H9 (cell line): ENCODE data around the gene ZNF646. TPM values are rescaled to one million over a fixed set of nuclear protein-coding genes. Genes with fewer than 3 reads are reported as not detected.

Source experiments
- DNase-seq: peaks from one replicate; pipeline ENCODE4 v3.0.0-alpha.2; 2017
- H2AFZ ChIP-seq: one replicate; pipeline ENCODE4 v1.6.1; 2013; ENCODE audit warnings: mild to moderate bottlenecking, low read length, control low read depth, moderate library complexity
- H2AK5ac ChIP-seq: 2 replicates; pipeline ENCODE4 v1.6.1; 2013; ENCODE audit warnings: low read length, control low read depth, mixed read lengths; ENCODE audit not compliant: insufficient read length
- H2BK120ac ChIP-seq: one replicate; pipeline ENCODE4 v1.6.1; 2013; ENCODE audit warnings: low read depth, mild to moderate bottlenecking, low read length, control low read depth, inconsistent platforms; ENCODE audit not compliant: poor library complexity, severe bottlenecking
- H2BK12ac ChIP-seq: 2 replicates; pipeline ENCODE4 v1.6.1; 2013; ENCODE audit warnings: low read length, control low read depth, mixed read lengths, low read depth; ENCODE audit not compliant: insufficient read length
- H2BK15ac ChIP-seq: 2 replicates; pipeline ENCODE4 v1.6.1; 2013; ENCODE audit warnings: low read depth, low read length, control low read depth
- H2BK20ac ChIP-seq: one replicate; pipeline ENCODE4 v1.6.1; 2013; ENCODE audit warnings: low read depth, mild to moderate bottlenecking, low read length, control low read depth, inconsistent platforms; ENCODE audit not compliant: poor library complexity, severe bottlenecking
- H2BK5ac ChIP-seq: 2 replicates; pipeline ENCODE4 v1.6.1; 2013; ENCODE audit warnings: low read length, control low read depth, mixed read lengths; ENCODE audit not compliant: insufficient read length
- H3K14ac ChIP-seq: 2 replicates; pipeline ENCODE4 v1.6.1; 2013; ENCODE audit warnings: low read length, control low read depth; ENCODE audit not compliant: insufficient read depth
- H3K18ac ChIP-seq: 2 replicates; pipeline ENCODE4 v1.6.1; 2013; ENCODE audit warnings: low read depth, mild to moderate bottlenecking, mixed read lengths, low read length, control low read depth; ENCODE audit not compliant: insufficient read length
- H3K23ac ChIP-seq: 2 replicates; pipeline ENCODE4 v1.6.1; 2013; ENCODE audit warnings: low read length, control low read depth, mixed read lengths, low read depth; ENCODE audit not compliant: insufficient read length
- H3K23me2 ChIP-seq: 2 replicates; pipeline ENCODE4 v1.6.1; 2013; ENCODE audit warnings: low read depth, mild to moderate bottlenecking, mixed read lengths, low read length, control low read depth; ENCODE audit not compliant: insufficient read length, poor library complexity, severe bottlenecking
- H3K27ac ChIP-seq: 2 replicates; pipeline ENCODE4 v1.5.1; 2013; ENCODE audit warnings: low read length, control low read depth, mixed read lengths, low read depth; ENCODE audit not compliant: insufficient read length
- H3K27me3 ChIP-seq: 2 replicates; pipeline ENCODE4 v1.6.1; 2013; ENCODE audit warnings: low read length, control low read depth, inconsistent platforms; ENCODE audit not compliant: insufficient read depth
- H3K4ac ChIP-seq: 2 replicates; pipeline ENCODE4 v1.6.1; 2013; ENCODE audit warnings: low read depth, mild to moderate bottlenecking, control low read depth, inconsistent platforms, low read length, moderate library complexity
- H3K4me1 ChIP-seq: 2 replicates; pipeline ENCODE4 v1.6.1; 2013; ENCODE audit warnings: low read length, control low read depth, inconsistent platforms; ENCODE audit not compliant: insufficient read depth
- H3K4me2 ChIP-seq: 2 replicates; pipeline ENCODE4 v1.6.1; 2013; ENCODE audit warnings: low read length, control low read depth, mixed read lengths; ENCODE audit not compliant: insufficient read length, insufficient read depth
- H3K56ac ChIP-seq: 2 replicates; pipeline ENCODE4 v1.6.1; 2013; ENCODE audit warnings: low read depth, mild to moderate bottlenecking, mixed read lengths, low read length, control low read depth; ENCODE audit not compliant: insufficient read length
- H3K79me1 ChIP-seq: 2 replicates; pipeline ENCODE4 v1.6.1; 2013; ENCODE audit warnings: low read depth, mild to moderate bottlenecking, moderate library complexity, low read length, control low read depth, inconsistent platforms; ENCODE audit not compliant: insufficient read depth, poor library complexity, severe bottlenecking
- H3K79me2 ChIP-seq: 2 replicates; pipeline ENCODE4 v1.6.1; 2013; ENCODE audit warnings: low read length, control low read depth, inconsistent platforms; ENCODE audit not compliant: insufficient read depth
- H3K9ac ChIP-seq: 2 replicates; pipeline ENCODE4 v1.6.1; 2013; ENCODE audit warnings: low read length, control low read depth, mixed read lengths; ENCODE audit not compliant: insufficient read length; ENCODE audit errors: extremely low read depth
- H3K9me3 ChIP-seq: one replicate; pipeline ENCODE4 v1.6.1; 2013; ENCODE audit warnings: low read depth, low read length, inconsistent platforms; ENCODE audit not compliant: control insufficient read depth
- H3T11ph ChIP-seq: one replicate; pipeline ENCODE4 v1.6.1; 2013; ENCODE audit warnings: mild to moderate bottlenecking, low read length, control low read depth, inconsistent platforms
- H4K20me1 ChIP-seq: one replicate; pipeline ENCODE4 v1.6.1; 2013; ENCODE audit not compliant: control insufficient read depth, insufficient read length, insufficient read depth
- H4K5ac ChIP-seq: 2 replicates; pipeline ENCODE4 v1.6.1; 2013; ENCODE audit warnings: low read depth, mild to moderate bottlenecking, mixed read lengths, low read length, control low read depth; ENCODE audit not compliant: insufficient read length
- H4K8ac ChIP-seq: replicated peaks from 2 replicates; pipeline ENCODE4 v1.6.1; 2013; ENCODE audit warnings: low read length, control low read depth, mixed read lengths, low read depth; ENCODE audit not compliant: insufficient read length
- H4K91ac ChIP-seq: 2 replicates; pipeline ENCODE4 v1.6.1; 2013; ENCODE audit warnings: low read depth, mild to moderate bottlenecking, moderate library complexity, mixed read lengths, low read length, control low read depth; ENCODE audit not compliant: insufficient read length
- H3K27ac Mint-ChIP-seq, 3 experiments: 2 replicates in 2 of 3; 3 replicates in 1 of 3; pipeline ENCODE4 v1.8.0; 2020 to 2021; ENCODE audit warnings: mixed read lengths in 3 of 3, mild to moderate bottlenecking in 1 of 3, moderate library complexity in 1 of 3
- H3K27me3 Mint-ChIP-seq: 2 replicates; pipeline ENCODE4 v1.8.0; 2021; ENCODE audit warnings: low read depth, mild to moderate bottlenecking, moderate library complexity, mixed read lengths
- H3K36me3 Mint-ChIP-seq, 3 experiments: 2 replicates in 2 of 3; 3 replicates in 1 of 3; pipeline ENCODE4 v1.8.0; 2020 to 2021; ENCODE audit warnings: low read depth in 3 of 3, mixed read lengths in 3 of 3; ENCODE audit not compliant: insufficient read depth in 1 of 3
- H3K4me1 Mint-ChIP-seq, 2 experiments: 2 replicates each; pipeline ENCODE4 v1.8.0; 2020; ENCODE audit warnings: mixed read lengths in 2 of 2
- H3K4me3 Mint-ChIP-seq, 2 experiments: 2 replicates in 1 of 2; 3 replicates in 1 of 2; pipeline ENCODE4 v1.8.0; 2020 to 2021; ENCODE audit warnings: mild to moderate bottlenecking in 2 of 2, mixed read lengths in 2 of 2, moderate library complexity in 1 of 2
- H3K9me3 Mint-ChIP-seq, 2 experiments: 2 replicates in 1 of 2; 3 replicates in 1 of 2; pipeline ENCODE4 v1.8.0; 2020; ENCODE audit warnings: mild to moderate bottlenecking in 2 of 2, mixed read lengths in 2 of 2, moderate library complexity in 1 of 2
- CTCF ChIP-seq: fragments of 200-600 bp; sonication (generic); conservative IDR thresholded peaks from 3 replicates; pipeline ENCODE4 v1.8.0; 2021; ENCODE audit warnings: antibody characterized with exemption, mild to moderate bottlenecking
- WGBS: extraction: QIAGEN DNeasy Blood & Tissue Kit; methylation state at CpG from one replicate; pipeline ENCODE4 v1.1.7; 2013; ENCODE audit warnings: missing lambda C conversion rate, low lambda C conversion rate, mixed read lengths; ENCODE audit not compliant: insufficient read length; ENCODE audit errors: extremely low coverage; 5-methylcytosine and 5-hydroxymethylcytosine counted together
- total RNA-seq: library from RNA; stranded (reverse); gene quantifications from 2 replicates; pipeline ENCODE4 v1.2.1, GENCODE V29; 2021

The ZNF646 gene
- total RNA-seq, 1 experiment from 2014 or later = 29.2 TPM

DNA sequence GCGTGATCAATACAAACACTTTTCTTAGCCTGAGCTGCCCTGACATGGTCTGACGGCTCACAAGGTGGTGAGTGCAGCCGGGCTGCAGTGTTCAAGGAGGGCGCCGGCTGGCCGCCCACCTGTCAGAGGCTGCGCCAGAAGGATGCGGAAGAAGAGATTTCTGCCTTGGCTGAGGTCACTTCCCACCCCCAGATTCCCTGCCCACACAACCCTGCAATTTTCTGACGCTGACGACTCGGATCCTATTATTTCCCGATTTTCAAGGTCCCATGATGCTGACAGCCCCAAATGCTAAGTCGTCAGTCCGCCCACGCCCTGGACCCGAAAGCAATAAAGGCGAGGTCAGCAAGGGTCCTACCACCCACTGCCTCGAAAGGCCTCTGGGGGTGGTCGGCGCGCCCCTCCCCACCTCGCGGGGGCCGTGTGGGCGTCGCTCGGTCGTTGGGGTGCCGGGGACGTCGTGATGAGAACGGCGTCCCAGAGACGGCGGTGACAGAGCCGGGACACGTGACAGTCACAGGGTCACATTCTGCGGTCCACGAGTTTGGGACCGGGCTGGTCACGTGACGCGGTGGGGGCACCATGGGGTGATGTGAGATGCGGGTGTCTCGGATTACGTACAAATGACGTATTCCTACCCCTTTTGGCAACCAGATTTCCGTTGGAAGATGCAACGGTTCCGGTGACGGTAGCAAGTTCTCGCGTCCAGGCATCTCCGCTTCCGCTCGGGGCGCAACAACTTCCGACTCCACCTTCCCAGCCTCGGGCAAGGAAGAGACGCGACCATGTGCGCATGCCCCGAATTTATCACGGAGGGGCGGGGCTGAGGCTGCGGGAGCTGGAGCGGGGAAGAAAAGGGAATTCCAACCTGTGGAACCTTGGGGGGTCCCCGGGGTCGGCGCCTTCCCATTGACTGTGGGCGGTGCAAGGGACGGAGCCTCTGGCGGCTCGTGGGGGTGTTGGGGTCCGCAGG, 41.2 kb upstream of the ZNF646 start, which contains the start of gene STX4:
TSS of gene STX4 (plus strand) at position 823 of the 973 bp plus-strand sequence. CDS start 248 bp downstream, outside the sequence.
- Histone ChIP-seq H4K20me1 (peaks cover 5% of the 10 kb centered on the region), H2BK15ac (no peak within 1 kb of the TSS), H2BK20ac (no peak within 1 kb of the TSS), H3K14ac (no peak within 1 kb of the TSS), H2AFZ (no peak within 1 kb of the TSS), H3K9ac (no peak within 1 kb of the TSS), H3K4ac (no peak within 1 kb of the TSS), H4K5ac (no peak within 1 kb of the TSS), H2BK120ac (no peak within 1 kb of the TSS), H3K23me2 (peaks cover 17% of the 10 kb centered on the region), H3K18ac (no peak within 1 kb of the TSS), H3K4me1 (no peaks in the 10 kb centered on the region), H3K79me1 (no peaks in the 10 kb centered on the region), H4K8ac (no peak within 1 kb of the TSS), H3K23ac (no peak within 1 kb of the TSS), H3T11ph (no peak within 1 kb of the TSS), H2BK5ac (no peak within 1 kb of the TSS), H4K91ac (no peak within 1 kb of the TSS), H3K56ac (no peak within 1 kb of the TSS), H3K79me2 (no peaks in the 10 kb centered on the region), H3K4me2 (peak within 1 kb of the TSS; percentile 62), H2BK12ac (no peak within 1 kb of the TSS), H2AK5ac (no peak within 1 kb of the TSS), H3K9me3 (no peaks in the 10 kb centered on the region), H3K27me3 (no peaks in the 10 kb centered on the region), H3K27ac (no peak within 1 kb of the TSS)
- Mint-ChIP-seq H3K4me1 (peaks cover 7 to 17% of the 10 kb centered on the region in 2 experiments; a peak in 3 of 4 replicates), H3K27ac (peak within 1 kb of the TSS; percentile 70 to 91 (median 91); a peak in 5 of 7 replicates), H3K36me3 (no peaks in the 10 kb centered on the region; a peak in 1 of 7 replicates), H3K4me3 (peak within 1 kb of the TSS; percentile 89 to 95), H3K27me3 (no peaks in the 10 kb centered on the region; the same call in 1 of the 2 replicates), H3K9me3 (no peaks in the 10 kb centered on the region)
- TF ChIP-seq CTCF = no peak
- no CpG with 5 or more reads among the region's 75 CpGs for WGBS
- peak; percentile 95 for DNase-seq
